ENCODE results near the gene LPIN3.
A peak's percentile ranks its signal among the peaks of the same experiment; 100 is the strongest.
"Not testable (repeated sequence)": the region's sequence is repeated elsewhere in the genome, so short reads cannot be mapped to it uniquely, and the experiment has no call there.

LPIN3 gene

GRCh38 chr20:41340327-41341055 lies at the start of gene LPIN3:
Gene LPIN3 (plus strand): TSS chr20:41340821. CDS start chr20:41345804, 4,983 bp downstream.
- peak; percentile 40 for DNase-seq (ENCODE audit: low spot score)

GRCh38 chr20:41293269-41294037 lies 47.2 kb upstream of the LPIN3 start:
- no peak for DNase-seq (ENCODE audit: low spot score)

- DNase-seq (ENCODE audit: low spot score): no peak
These were observed 40.7 kb upstream of the LPIN3 start for GRCh38 chr20:41299899-41300298.

GRCh38 chr20:41300383-41300782 lies 40.2 kb upstream of the LPIN3 start:
- no peak for DNase-seq (ENCODE audit: low spot score)

- no peak for DNase-seq (ENCODE audit: low spot score)
These were observed 39.7 kb upstream of the LPIN3 start for GRCh38 chr20:41300886-41301285.

- DNase-seq (ENCODE audit: low spot score): no peak
These were observed 36.6 kb upstream of the LPIN3 start for GRCh38 chr20:41304002-41304401.

- no peak for DNase-seq (ENCODE audit: low spot score)
These were observed 36.1 kb upstream of the LPIN3 start for GRCh38 chr20:41304424-41305079.

- DNase-seq (ENCODE audit: low spot score): no peak
These were observed 34.4 kb upstream of the LPIN3 start for GRCh38 chr20:41306061-41306727.

- no peak for DNase-seq (ENCODE audit: low spot score)
These were observed 33.6 kb upstream of the LPIN3 start for GRCh38 chr20:41307021-41307420.

GRCh38 chr20:41308290-41308711 lies 32.3 kb upstream of the LPIN3 start:
- no peak for DNase-seq (ENCODE audit: low spot score)

- DNase-seq (ENCODE audit: low spot score): no peak
These were observed 31.8 kb upstream of the LPIN3 start for GRCh38 chr20:41308726-41309413.

GRCh38 chr20:41309817-41310216 lies 30.8 kb upstream of the LPIN3 start:
- no peak for DNase-seq (ENCODE audit: low spot score)

GRCh38 chr20:41312009-41312408 lies 28.6 kb upstream of the LPIN3 start:
- DNase-seq (ENCODE audit: low spot score): not testable (repeated sequence)

GRCh38 chr20:41314386-41314785 lies 26.2 kb upstream of the LPIN3 start:
- no peak for DNase-seq (ENCODE audit: low spot score)

- DNase-seq (ENCODE audit: low spot score): no peak
These were observed 24.6 kb upstream of the LPIN3 start for GRCh38 chr20:41316051-41316450.

- DNase-seq (ENCODE audit: low spot score): peak; percentile 69
These were observed 23.7 kb upstream of the LPIN3 start for GRCh38 chr20:41316602-41317545.

- peak; percentile 97 for DNase-seq (ENCODE audit: low spot score)
These were observed 22.9 kb upstream of the LPIN3 start, which contains the start of gene ZHX3 for GRCh38 chr20:41317546-41318270. Gene ZHX3 (minus strand): TSS chr20:41317731. CDS start chr20:41204916, 112,815 bp downstream.

GRCh38 chr20:41318271-41318649 lies 22.4 kb upstream of the LPIN3 start:
- DNase-seq (ENCODE audit: low spot score): no peak

- no peak for DNase-seq (ENCODE audit: low spot score)
These were observed 20.2 kb upstream of the LPIN3 start for GRCh38 chr20:41320441-41320840.

- DNase-seq (ENCODE audit: low spot score): no peak
These were observed 19.6 kb upstream of the LPIN3 start for GRCh38 chr20:41320976-41321375.

Data from CD4-positive, alpha-beta T cell treated with Interleukin-15 for 4 hours (primary cell).